GM20431 (cell line): ENCODE data around the gene TH.
"Not testable (repeated sequence)": the region's sequence is repeated elsewhere in the genome, so short reads cannot be mapped to it uniquely, and the experiment has no call there.

Source experiments
- in situ Hi-C: fragments of 300-500 bp; cut with MseI, MboI; formaldehyde crosslinking; loops from one replicate; pipeline ENCODE4 v1.15.0; 2020; ENCODE audit warnings: low sequenced_read_pairs; ENCODE audit not compliant: unreplicated experiment

TH gene

DNA sequence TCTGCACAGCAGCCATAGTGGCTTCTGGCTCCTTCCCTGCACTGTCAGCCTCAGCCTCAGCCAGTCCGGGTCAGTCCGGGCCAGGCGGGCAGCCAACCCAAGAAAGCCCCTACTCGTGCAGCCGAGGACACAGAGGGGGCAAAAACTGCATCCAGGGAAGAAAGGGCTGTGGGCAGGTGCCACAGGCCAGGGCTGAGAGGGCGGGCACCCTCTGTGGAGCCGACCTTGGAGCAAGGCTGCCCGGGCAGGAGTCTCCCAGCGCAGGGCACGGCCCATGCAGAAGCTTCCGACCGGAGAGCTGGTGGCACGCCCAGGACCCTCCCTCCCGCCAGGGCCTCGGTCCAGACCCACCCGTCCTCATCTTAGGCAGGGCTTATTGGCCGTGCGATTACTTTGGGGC is 10.5 kb upstream of the TH start:
- in situ Hi-C loops = no loop called here

DNA sequence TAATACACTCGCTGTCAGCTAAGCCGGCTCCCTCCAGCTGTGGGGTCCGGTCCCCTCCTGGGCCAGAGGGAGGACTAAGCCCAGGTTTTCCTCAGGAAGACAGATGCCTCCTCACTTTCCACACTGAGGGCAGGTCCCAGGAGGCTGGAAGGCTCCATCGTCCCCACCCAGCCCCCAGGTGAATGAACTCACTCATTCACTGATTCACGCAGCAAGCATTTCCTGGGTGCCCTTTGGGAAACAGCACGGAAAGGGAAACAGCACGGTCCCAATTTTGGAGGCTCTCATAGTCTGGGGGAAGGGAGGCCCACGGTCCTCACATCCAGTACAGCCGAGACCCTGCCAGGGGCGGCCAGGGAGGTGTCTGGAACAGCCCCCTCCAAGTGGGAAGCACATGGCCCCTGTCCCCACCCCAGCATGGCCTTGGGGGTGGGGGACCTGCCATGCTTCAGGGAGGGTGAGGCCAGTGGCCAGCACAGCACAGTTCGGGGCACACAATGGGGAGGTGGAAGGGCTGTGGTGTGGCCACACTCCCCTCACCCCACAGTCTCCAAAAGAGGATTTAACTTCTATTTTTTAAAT is 9.3 kb upstream of the TH start:
- in situ Hi-C loops = no loop called here

DNA sequence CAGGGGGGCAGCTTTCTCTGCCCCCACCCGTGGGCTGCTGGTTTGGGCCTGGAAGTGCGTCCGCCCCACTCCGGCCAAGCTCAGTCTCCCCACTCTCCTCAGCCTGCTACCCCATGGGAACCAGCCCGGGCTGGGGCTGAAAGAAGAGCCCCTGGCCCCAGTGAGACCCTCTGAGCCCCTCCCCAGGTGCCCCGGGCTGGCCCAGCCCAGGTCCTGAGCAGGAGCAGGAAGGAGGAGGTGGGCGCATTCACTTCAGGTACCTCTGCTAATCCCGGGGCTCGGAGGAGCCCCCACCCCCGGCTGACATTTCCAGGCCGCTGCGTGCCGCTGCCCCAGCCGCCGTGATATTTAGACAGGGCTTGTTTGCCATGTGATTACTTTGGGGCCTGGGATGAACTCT is 8.7 kb upstream of the TH start:
- in situ Hi-C loops = no loop called here

DNA sequence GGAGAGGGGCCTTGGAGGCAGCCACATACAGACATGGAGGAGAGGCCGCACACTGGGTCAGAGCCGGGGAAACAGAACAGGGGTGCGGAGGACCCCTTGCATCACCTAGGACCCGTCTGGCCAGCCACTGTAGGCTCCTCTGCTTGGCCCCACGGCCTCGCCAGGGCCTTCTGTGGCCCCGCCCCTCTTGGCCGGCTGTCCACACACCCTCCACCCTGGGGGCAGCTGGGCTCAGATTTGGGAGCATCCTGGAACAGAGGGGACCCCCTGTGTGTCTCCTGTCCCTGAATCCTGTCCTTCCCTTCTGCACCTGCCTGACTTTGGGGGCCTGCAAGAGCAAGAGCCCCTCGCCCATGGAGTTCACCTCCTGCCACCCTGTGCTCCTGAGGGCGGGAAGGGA is 7.9 kb upstream of the TH start:
- in situ Hi-C loops = no loop called here

DNA sequence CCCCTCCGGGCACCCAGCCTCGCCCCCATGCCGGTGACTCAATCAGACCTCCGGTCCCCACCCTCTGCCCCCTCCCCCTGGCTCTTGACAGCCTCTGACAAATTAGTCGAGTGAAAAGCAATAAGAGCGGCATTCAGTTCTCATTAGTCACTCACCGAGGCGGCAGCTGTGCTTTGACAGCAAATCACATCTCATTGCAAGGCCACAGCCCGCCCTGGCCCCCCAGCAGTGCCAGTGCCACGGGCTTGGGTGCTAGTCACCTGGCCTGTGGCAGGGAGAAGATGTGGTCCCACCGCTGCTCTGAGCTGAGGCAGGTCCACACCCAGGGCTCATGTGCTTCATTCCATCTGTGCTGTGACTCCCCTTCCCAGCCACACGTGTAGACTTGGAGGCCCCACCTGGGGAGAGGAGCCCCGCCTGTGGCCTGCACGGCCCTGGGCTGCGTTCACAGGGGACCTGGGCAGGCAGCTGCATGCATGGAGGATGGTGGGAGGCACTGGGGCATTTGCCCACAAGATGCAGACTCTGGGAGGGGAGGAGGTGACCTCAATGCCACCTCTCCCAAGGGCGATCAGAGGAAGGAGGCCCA is 7.4 kb upstream of the TH start:
- in situ Hi-C loops = no loop called here

DNA sequence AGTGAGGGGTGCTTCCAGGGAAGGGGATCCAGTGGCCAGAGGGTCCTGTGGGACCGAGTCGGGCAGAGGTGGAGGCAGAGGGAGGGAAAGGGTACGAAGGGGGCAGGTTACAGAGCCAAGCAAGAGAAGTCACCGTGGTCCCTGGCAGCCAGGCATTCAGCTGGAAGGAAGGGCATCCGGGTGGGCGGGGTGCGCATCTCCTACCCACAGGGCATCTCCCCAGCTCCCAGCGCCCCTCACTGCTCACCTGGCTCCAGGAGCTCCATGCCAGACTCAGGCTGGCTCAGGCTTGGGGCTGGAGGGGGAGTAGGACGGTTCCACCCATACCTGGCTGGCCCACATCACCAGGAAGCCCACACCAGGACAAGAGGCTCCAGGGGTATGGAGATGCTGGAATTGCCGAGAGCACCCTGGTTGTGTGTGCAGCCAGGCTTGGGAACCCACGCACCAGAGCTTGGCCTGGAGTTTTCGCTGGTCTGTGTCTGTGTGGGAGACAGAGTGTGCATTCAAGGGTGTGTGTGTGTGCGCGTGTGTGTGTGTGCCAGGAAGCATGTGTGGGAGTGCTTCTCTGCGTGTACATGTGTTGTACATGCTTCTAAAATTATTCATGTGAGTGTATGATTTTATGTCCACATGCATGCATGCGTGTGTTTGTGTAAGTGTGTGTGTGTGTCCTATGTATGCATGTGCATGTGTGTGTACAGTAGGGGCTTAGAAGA is 6.6 kb upstream of the TH start:
- in situ Hi-C loops = not testable (repeated sequence)

DNA sequence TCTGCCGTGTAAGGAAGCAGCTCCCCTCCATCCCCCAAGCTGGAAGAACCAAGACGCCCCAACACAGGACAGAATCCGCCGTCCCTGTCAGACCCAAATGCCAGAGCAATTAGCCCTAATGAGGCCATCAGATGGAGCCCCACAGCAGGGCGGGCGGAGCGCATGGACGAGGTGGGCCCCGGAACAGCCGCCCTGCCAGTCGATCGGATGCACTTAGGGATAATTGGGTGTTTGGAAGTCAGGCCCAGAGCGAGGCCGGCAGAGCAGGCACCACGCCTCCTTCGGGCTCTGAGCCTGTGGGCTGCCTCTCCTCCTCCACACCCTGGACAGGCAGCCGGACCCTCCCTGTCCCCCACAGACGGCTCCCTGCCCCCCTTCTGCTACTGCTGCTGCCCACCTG is 5.5 kb upstream of the TH start:
- in situ Hi-C loops = no loop called here

DNA sequence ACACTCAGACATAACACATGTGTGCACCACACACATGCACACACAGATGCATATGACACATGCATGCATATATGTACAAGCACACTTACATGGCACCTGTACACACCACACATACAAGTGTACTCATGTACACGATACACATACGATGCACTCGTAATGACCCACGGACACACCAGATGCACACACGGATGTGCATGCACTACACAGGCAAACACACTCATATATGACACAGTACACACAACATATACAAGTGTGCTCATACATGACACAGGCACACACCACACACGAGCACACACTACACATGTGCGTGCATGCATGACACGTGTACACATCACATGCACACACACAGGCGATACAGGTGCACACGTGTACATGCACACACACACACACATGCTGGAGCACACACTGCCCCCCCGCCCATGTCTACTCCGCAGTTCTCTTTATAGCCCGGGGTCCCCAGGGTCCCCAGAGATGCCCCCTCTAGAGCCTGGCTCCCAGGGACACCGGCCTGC is 4.8 kb upstream of the TH start:
- in situ Hi-C loops = no loop called here

DNA sequence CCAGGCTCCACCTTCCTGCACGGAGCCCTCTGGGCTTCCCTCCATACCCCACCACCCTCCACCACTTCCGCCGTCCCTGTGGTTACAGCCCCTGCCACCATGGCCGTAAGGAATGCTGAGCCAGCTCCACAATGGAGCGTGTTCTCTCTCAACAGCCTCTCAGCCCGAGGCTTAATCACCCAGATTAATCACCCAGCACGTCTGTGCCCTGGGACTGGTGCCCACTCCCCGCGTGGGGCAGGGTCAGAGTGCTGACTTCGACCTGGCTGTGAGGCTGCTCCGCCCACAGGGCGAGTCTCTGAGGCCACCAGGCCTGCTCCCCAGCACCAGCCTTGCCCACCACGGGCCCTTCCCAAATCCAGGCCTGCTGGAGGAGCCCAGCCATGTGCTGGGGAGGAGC is 4.0 kb upstream of the TH start:
- in situ Hi-C loops = no loop called here

DNA sequence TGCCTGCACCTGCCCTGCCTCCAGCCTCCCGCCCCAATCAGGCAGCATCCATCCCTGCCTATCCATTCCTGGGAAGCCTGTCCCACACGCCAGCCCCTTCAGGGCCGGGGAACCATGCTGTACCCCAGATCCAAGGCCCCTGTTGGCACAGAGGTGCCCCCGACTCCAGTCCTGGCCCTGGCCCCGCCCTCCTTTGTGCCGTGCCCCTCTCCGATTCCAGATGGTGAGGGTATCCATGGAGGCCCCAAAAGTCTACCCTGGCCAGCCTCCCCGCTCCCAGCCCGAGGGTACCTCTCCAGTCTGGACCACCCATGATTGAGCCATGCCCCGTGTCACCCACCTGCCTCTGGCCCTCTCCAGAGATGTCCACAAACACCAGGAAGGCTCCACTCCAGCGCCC is 2.7 kb upstream of the TH start:
- in situ Hi-C loops = loop anchor here (25.0 kb wide), 1 partner anchor 487 kb away; the partner anchor contains the start of gene KRTAP5-6

DNA sequence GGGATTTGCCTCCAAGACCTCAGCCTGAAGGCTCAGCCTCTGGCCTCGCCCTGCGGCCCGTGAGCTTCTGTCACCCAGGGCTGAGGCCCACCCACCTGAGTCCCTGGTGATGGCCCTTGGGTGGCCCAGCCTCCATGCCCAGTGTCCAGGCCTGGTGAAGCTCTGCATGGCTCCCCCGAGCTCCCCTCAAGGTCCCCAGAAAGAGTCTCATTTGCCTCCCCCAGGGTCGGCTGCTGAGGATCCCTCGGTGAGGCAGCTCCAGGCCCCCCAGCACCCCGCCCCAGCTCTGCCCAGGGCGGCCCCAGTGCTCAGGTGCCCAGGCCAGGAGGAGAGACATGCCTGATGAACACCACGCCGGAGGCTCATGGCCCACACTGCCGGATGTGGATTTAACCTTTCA is 2.1 kb upstream of the TH start:
- in situ Hi-C loops = loop anchor here (25.0 kb wide), 1 partner anchor 486 kb away; the partner anchor contains the start of gene KRTAP5-6

DNA sequence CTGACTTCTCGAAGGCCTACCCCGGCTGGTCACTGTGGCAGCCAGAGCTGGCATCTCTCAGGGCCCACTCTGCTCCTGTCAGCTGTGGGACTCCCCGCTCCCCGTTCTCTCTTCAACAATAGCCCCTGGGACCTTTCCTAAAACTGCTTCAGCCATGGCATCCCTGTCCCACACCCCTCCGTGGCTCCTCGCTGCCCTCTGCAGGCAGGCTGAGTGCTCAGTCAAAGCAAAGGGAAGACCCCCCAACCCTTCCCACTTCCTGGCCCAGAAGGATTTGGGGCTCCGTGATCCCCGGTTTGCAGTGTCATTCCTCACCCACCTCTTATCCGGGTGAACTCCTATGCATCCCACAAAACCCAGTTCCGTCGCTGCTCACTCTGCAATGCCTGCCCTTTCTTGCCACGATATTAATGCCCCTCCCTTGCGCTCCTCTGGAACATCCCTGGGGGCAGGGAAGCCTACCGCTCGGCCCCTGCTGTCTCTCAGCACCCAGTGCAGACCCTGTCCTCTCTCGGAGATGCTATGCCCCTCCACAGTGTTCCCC is 1.6 kb upstream of the TH start:
- in situ Hi-C loops = loop anchor here (25.0 kb wide), 1 partner anchor 486 kb away; the partner anchor contains the start of gene KRTAP5-6

DNA sequence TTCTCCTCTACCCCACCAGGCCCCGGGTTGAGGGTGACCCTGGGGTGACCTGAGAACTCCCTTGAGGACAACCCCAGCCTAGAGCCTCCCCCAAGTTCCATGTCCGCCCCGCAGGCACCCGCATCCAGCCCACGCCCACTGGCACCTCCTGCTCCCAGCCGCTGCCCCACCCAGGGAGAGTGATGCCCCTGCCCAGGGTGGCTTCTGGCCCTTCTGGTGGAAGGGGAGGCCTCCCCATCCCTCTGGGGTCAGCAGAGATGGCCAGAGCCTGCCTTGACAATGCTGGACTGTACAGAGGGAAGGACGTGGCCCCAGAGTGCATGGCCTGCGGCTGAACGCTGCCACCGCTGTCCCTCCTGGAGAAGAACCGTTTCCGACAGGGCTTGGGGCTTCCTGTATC is 1.1 kb upstream of the TH start:
- in situ Hi-C loops = loop anchor here (25.0 kb wide), 1 partner anchor 485 kb away; the partner anchor contains the start of gene KRTAP5-6

DNA sequence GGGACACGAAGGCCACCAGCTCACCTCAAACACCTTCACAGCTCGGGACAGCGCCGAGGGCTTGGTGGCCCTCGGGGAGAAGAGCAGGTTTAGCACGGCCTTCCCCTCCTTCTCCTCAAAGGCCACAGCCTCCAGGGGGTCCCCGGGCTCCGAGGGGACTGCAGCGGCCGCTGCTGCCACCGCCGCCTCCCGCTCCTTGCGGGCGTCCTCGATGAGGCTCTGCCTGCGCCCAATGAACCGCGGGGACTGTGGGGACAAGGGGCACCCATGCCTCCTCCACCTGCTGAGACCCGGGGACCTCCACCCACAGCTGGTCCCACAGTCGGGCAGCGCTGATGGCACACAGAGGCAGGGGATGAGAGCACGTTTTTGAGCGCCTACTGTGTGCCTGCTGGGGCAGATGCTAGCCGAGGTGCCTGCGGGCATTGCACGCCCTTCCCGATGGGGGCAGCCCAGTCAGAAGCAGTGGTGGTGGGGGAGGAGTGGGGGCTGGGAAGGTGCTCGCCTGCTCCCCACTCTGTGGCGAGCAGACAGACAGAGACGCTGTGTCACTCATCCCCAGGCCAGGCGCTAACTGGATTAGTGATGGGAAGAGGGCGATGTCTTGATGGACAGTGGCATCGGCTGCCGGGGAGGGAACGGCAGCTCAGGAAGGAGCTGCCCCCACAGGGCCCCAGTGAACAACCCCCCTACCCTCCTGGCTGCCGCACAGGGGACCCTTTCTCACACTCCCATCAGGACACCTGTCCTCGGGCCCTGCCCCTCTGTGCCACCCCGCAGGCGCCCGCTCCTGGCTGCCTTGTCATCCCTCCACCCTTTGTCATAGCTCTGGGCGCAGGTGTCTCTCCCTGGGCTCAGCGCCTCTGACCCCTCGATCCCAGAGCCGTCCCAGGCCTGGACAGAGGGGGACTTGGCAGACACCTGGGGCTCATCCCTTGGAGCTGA is 1.7 kb downstream of the TH start:
- in situ Hi-C loops = loop anchor here (25.0 kb wide), 1 partner anchor 483 kb away; the partner anchor contains the start of gene KRTAP5-6

DNA sequence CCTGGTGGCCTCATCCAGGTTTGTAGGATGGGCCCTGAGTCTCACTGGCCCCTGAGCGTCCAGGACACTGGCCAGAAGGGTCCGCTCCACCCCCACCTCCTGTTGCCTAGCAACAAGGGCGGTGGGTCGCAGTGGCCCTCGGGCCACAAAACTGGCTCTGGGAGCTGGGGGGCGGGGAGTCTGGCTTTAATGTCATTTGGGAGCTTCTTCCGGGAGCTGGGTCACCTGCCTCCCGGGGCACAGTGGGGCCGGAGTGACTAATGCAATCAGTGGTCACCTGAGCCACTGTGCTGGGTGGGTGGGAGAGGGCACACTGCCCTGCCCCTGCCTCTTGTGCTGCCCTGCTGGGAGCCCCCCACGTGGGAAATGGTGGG is 2.6 kb downstream of the TH start:
- in situ Hi-C loops = loop anchor here (25.0 kb wide), 1 partner anchor 482 kb away; the partner anchor contains the start of gene KRTAP5-6

DNA sequence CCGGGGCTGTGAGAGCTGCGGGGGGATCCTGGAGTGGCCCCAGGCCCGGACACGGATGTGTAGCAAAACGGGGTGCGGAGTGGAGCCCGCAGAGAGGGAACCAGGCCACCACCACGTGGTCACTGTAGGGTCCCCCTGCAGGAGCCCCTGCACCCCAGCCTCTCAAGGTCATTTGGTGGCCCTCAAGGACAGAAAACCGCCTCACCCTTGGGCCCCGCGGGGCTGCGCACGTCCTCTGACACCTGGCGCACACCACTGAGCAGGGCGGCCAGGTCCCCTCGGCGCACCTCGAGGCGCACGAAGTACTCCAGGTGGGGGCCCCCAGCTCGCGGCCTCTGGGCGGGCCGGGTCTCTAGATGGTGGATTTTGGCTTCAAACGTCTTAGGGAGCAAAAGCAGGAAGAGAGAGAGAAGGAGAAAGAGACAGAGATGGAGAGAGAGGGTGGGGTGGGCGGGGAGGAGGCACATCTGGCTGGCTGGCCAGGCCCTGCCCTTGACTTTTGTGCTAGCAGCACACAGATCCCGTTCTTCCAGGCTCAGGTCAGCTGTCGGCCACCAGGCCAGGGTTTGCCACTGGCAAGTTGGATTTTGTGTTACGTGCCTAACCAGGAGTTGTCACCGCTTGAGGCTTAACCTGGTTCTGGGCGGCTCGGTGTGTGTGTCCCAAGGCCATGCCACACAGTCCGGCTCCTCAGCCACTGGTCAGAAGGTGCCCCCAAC is 3.2 kb downstream of the TH start:
- in situ Hi-C loops = loop anchor here (25.0 kb wide), 1 partner anchor 481 kb away; the partner anchor contains the start of gene KRTAP5-6

DNA sequence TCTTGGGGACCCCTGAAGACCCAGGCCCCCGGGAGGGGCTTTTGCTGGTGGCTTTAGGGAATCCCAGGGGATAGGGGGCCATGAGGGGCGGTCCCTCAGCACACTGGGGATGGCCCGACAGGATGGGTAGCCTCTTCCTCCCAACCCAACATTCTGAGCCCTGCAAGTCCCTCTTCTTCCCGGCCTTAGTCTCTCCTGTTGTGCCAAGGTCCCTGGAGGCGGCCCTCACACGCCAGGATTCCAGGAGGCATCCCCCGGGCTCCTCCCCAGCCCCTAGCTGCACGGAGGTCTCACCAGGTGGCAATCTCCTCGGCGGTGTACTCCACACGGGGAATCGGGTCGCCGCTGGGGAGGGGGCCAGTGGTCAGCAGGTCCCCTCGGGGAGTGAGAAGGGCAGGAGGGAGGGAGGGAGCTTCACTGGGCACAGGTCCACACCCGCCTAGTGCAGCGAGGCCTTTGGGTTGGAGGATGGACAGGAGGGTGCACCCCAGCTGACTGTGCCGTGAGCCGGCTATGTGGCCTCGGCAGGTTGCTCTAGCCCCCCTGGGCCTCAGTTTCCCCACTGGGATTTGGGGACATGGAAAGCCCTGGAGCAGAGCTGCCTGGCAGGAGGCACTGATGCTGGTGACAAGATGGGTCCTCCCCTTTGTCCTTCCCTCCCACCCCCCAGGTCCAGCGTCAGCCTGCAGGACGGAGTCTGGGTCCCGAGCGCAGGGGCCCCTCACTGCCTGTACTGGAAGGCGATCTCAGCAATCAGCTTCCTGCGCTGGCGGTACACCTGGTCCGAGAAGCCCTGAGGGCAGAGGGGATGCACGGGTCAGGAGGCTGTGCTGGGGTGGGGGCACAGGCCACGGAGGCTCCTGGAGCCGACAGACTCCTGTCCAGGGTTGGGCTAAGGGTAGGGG is 4.2 kb downstream of the TH start:
- in situ Hi-C loops = loop anchor here (25.0 kb wide), 1 partner anchor 480 kb away; the partner anchor contains the start of gene KRTAP5-6
